Measurements from ENCODE around the gene IL19.

- TF ChIP-seq CTCF (IDR thresholded peaks at IDR 0.05) (no peak), POLR2AphosphoS5 (IDR thresholded peaks at IDR 0.05; ENCODE audit: low read depth, low read length) (no peak), EZH2phosphoT487 (IDR thresholded peaks at IDR 0.05; ENCODE audit: borderline replicate concordance, low read depth) (no peak), FOXJ3 (CRISPR knock-in tag; IDR thresholded peaks at IDR 0.05) (no peak), SIN3A (IDR thresholded peaks at IDR 0.05; ENCODE audit: borderline replicate concordance, low read depth, low read length) (no peak)
These were observed 23.0 kb downstream of the IL19 start for GRCh38 chr1:206793620-206794019.
